Glomerular visceral epithelial cell (primary cell): Measurements from ENCODE around the gene MLH3.

ENCODE experiments used
- DNase-seq: peaks from one replicate; pipeline ENCODE4 v3.0.0-alpha.2; 2016; ENCODE audit errors: extremely low spot score

The MLH3 gene

DNA sequence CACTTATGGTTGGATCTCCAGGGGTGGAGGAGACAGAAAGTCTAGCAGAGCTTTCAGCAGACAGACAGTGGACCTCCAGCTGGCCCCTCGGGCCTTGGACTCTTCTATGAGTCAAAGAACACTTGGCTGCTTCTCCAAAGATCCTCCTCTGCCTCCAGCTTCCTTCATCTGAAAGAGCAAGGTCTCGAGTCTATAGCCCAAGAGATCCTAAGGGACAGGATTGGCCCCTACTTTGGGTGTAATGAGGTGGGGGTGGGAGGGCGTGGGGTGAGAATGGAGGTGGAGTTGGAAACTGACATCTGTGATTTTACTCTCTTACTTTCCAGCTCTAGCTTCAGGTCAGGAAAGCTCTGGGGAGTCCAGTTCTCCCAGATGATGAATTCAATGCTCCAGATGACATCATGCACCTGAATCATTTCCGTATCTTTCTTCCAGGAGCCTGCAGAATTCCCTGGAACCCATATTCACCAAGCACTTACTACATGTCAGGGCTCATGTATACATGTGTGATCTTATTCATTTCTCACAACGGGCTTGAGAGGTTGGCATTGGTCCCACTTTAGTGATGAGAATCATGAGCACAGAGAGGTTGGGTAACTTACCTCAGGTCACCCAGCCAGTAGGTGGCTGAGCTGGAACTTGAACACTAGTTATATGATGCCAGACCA is 85.6 kb downstream of the MLH3 start:
- peak; percentile 31 for DNase-seq

DNA sequence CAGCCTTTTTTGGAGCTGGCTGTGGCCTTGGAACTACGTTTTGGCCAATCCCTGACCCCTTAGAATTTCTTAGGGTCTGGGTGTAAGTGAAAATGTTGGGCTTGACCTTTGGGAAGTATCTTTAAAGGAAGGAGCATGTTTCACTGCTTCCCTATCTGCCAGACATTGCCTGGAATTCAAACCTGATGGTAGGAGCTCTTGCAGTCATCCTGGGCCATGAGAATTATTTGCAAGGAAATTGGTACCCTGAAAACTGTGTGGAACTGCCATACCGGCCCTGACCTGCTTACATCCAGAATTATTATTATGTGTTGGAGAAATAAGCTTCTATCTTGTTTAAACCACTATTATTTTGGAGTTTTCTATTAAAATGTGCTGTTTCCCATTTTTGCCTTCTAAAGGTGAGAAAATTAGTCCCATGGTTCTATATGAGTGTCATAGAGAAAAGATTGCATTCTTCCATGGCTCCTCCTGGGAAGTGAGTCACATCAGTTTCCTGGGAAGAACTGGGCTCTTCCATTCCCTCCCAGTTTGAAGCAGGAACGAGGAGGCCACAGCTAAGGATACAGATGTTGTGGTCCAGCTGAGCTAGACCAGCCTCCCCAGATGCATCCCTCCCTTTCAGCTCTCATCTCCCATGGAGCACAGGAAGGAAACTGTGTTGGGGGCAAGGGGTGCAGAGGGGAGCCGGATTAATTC is 86.3 kb downstream of the MLH3 start:
- DNase-seq = peak; percentile 28
